ENCODE measurements around the gene FRRS1L. TPM values are rescaled to one million over a fixed set of nuclear protein-coding genes. Genes with fewer than 3 reads are reported as not detected.

FRRS1L gene
- total RNA-seq, 1 donor from 2014 or later: 2.5 TPM

DNA sequence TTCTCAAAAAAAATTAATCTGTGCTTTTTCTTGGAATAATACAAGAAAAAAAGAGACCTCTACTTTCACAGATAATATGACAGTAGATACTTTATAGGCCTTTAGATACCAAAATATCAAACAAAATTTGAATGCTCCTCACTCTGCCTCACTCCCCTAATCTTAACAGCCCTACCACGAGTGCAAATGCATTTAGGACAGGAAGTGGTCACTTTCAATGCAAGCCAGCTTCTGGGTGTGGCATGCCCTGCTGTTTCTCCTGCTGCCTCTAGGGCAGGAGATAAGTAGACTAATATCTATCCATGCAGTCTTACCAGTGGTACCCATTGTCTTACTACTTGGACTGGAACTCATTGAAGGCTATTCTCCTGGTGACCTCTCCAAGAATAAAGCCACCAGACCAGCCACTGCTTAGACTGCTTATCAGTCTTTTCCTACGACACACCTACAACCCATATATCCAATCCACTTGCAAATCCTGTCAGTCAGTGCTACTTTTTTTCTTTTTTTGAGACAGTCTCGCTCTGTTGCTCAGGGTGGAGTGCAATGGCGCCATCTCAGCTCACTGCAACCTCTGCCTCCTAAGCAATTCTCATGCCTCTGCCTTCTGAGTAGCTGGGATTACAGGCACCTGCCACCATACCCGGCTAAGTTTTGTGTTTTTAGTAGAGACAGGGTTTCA, 23.0 kb downstream of the FRRS1L start:
- intact Hi-C loops (cut with micrococcal nuclease): no loop called here
- TF ChIP-seq, protein P1, sequence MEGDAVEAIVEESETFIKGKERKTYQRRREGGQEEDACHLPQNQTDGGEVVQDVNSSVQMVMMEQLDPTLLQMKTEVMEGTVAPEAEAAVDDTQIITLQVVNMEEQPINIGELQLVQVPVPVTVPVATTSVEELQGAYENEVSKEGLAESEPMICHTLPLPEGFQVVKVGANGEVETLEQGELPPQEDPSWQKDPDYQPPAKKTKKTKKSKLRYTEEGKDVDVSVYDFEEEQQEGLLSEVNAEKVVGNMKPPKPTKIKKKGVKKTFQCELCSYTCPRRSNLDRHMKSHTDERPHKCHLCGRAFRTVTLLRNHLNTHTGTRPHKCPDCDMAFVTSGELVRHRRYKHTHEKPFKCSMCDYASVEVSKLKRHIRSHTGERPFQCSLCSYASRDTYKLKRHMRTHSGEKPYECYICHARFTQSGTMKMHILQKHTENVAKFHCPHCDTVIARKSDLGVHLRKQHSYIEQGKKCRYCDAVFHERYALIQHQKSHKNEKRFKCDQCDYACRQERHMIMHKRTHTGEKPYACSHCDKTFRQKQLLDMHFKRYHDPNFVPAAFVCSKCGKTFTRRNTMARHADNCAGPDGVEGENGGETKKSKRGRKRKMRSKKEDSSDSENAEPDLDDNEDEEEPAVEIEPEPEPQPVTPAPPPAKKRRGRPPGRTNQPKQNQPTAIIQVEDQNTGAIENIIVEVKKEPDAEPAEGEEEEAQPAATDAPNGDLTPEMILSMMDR (IDR thresholded peaks at IDR 0.05; ENCODE audit: borderline replicate concordance): no peak
- H3K36me3 ChIP-seq: no peaks in the 10 kb centered on the region
- no peaks in the 10 kb centered on the region for H3K27me3 ChIP-seq (ENCODE audit: low read depth)
- H3K27ac ChIP-seq (replicated peaks): no peak overlapping the region
- no peaks in the 10 kb centered on the region for H3K4me1 ChIP-seq
- H3K4me3 ChIP-seq: no peak overlapping the region
- no peaks in the 10 kb centered on the region for H3K9me3 ChIP-seq (replicated peaks)
- DNase-seq: no peak

DNA sequence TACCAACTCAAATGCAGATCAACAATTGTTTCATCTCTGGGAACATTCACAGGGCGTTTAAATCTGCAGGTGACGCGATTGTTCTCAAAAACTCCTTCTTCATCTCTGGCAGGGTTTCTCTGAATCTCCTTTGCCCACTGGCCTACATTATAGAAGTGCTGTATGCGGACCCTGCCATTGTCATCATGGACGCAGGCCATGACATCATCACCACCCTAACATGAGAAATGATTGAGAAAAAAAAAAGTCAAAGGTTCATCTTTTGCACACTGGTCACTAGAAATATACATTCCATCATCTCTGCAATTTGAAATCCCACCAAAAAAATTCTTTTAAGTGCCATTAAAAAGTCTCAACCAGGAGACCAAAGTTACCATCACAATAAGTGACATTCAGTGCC, 25.7 kb downstream of the FRRS1L start:
- H3K27ac ChIP-seq (replicated peaks): no peak overlapping the region
- no peaks in the 10 kb centered on the region for H3K9me3 ChIP-seq (replicated peaks)
- H3K27me3 ChIP-seq (ENCODE audit: low read depth): no peaks in the 10 kb centered on the region
- intact Hi-C loops (cut with micrococcal nuclease): no loop called here
- H3K4me3 ChIP-seq: no peak overlapping the region
- H3K36me3 ChIP-seq: no peaks in the 10 kb centered on the region
- no peaks in the 10 kb centered on the region for H3K4me1 ChIP-seq
- TF ChIP-seq, protein P1 (IDR thresholded peaks at IDR 0.05; ENCODE audit: borderline replicate concordance): no peak
- DNase-seq: no peak

- H3K4me3 ChIP-seq: no peak overlapping the region
- TF ChIP-seq, protein P1 (IDR thresholded peaks at IDR 0.05; ENCODE audit: borderline replicate concordance): no peak
- no peaks in the 10 kb centered on the region for H3K4me1 ChIP-seq
- H3K27ac ChIP-seq (replicated peaks): no peak overlapping the region
- no peaks in the 10 kb centered on the region for H3K36me3 ChIP-seq
- H3K9me3 ChIP-seq (replicated peaks): no peaks in the 10 kb centered on the region
- intact Hi-C loops (cut with micrococcal nuclease): no loop called here
- H3K27me3 ChIP-seq (ENCODE audit: low read depth): no peaks in the 10 kb centered on the region
- no peak for DNase-seq
Observed at GRCh38 chr9:109139851-109140250, 27.2 kb downstream of the FRRS1L start.

- Histone ChIP-seq H3K4me1 (no peaks in the 10 kb centered on the region), H3K27me3 (ENCODE audit: low read depth) (no peaks in the 10 kb centered on the region), H3K9me3 (replicated peaks) (no peaks in the 10 kb centered on the region), H3K27ac (replicated peaks) (no peak overlapping the region), H3K4me3 (no peak overlapping the region), H3K36me3 (no peaks in the 10 kb centered on the region)
- intact Hi-C loops (cut with micrococcal nuclease): no loop called here
- TF ChIP-seq, protein P1 (IDR thresholded peaks at IDR 0.05; ENCODE audit: borderline replicate concordance): no peak
- no peak for DNase-seq
Observed at GRCh38 chr9:109138421-109138820, 28.6 kb downstream of the FRRS1L start.

- intact Hi-C loops (cut with micrococcal nuclease): no loop called here
- Histone ChIP-seq H3K27ac (replicated peaks) (no peak overlapping the region), H3K9me3 (replicated peaks) (no peaks in the 10 kb centered on the region), H3K27me3 (ENCODE audit: low read depth) (no peaks in the 10 kb centered on the region), H3K36me3 (no peaks in the 10 kb centered on the region), H3K4me3 (no peak overlapping the region), H3K4me1 (peaks cover 7% of the 10 kb centered on the region)
- TF ChIP-seq, protein P1 (IDR thresholded peaks at IDR 0.05; ENCODE audit: borderline replicate concordance): no peak
- no peak for DNase-seq
Observed at GRCh38 chr9:109134167-109134578, 32.9 kb downstream of the FRRS1L start.

Measured in left ventricle myocardium inferior (tissue), 1 donor.